Myometrial cell (primary cell): Measurements from ENCODE around the gene CRYBB2. TPM values are rescaled to one million over a fixed set of nuclear protein-coding genes. Genes with fewer than 3 reads are reported as not detected.

Experiments
- total RNA-seq: library from RNA; depleted of rRNA; stranded (reverse); fragments of >200 nt; gene quantifications from 2 replicates; pipeline ENCODE4 v1.2.3, GENCODE V29; 2015

Gene CRYBB2
- total RNA-seq: not detected in 2 replicates

GRCh38 chr22:25219211-25219689 is at the start of gene CRYBB2:
CRYBB2 (plus strand) TSS chr22:25219639; CDS start chr22:25221430, 1,791 bp downstream.

GRCh38 chr22:25199731-25200520 is 19.5 kb upstream of the CRYBB2 start, which contains the start of gene CRYBB3:
CRYBB3 (plus strand) TSS chr22:25199858; CDS start chr22:25201397, 1,539 bp downstream.

Other genes starting within 250 kb of the CRYBB2 start
- gene CRYBB3, start 19.8 kb upstream of the CRYBB2 start, total RNA-seq: not detected in 2 replicates